ENCODE measurements around the gene GALK2.
"Not testable (repeated sequence)": the region's sequence is repeated elsewhere in the genome, so short reads cannot be mapped to it uniquely, and the experiment has no call there.

GALK2 gene

GRCh38 chr15:49339656-49340055 is 169.6 kb downstream of the GALK2 start:
- no peak for DNase-seq (ENCODE audit: low read depth)

- DNase-seq (ENCODE audit: low read depth), result no peak
These were observed 173.5 kb downstream of the GALK2 start for GRCh38 chr15:49343546-49343945.

DNA sequence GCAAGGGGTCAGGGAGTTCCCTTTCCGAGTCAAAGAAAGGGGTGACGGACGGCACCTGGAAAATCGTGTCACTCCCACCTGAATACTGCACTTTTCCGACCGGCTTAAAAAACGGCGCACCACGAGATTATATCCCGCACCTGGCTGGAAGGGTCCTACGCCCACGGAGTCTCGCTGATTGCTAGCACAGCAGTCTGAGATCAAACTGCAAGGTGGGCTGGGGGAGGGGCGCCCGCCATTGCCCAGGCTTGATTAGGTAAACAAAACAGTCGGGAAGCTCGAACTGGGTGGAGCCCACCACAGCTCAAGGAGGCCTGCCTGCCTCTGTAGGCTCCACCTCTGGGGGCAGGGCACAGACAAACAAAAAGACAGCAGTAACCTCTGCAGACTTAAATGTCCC is 184.4 kb downstream of the GALK2 start:
- not testable (repeated sequence) for DNase-seq (ENCODE audit: low read depth)

- no peak for DNase-seq (ENCODE audit: low read depth)
These were observed 191.3 kb downstream of the GALK2 start for GRCh38 chr15:49361370-49361769.

- no peak for DNase-seq (ENCODE audit: low read depth)
These were observed 196.4 kb downstream of the GALK2 start for GRCh38 chr15:49366496-49366895.

- DNase-seq (ENCODE audit: low read depth), result no peak
These were observed 200.7 kb downstream of the GALK2 start for GRCh38 chr15:49370782-49371181.

- no peak for DNase-seq (ENCODE audit: low read depth)
These were observed 202.3 kb downstream of the GALK2 start for GRCh38 chr15:49372366-49372765.

DNA sequence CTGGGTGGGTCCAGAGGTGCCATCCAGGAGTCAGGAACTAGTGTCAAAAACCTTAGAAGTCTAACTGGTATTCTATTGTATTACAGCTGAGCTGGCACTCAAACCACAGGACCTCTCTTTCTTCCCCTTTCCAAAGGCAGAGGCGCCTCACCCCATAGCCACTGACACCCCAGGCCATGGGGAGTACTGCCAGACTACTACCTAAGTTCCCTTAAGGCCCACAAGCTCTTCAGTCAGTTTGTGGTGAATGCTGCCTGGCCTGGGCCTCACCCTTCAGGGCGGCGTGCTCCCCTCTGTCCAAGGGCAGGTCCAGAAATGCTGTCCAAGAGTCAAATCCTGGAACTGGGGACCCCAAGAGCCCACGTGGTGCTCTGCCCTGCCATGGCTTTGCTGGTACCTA is 209.9 kb downstream of the GALK2 start:
- no peak for DNase-seq (ENCODE audit: low read depth)

GRCh38 chr15:49380912-49381311 is 210.9 kb downstream of the GALK2 start:
- no peak for DNase-seq (ENCODE audit: low read depth)
